ENCODE measurements around the gene OTOGL.
"Not testable (repeated sequence)": the region's sequence is repeated elsewhere in the genome, so short reads cannot be mapped to it uniquely, and the experiment has no call there.

The OTOGL gene

DNA sequence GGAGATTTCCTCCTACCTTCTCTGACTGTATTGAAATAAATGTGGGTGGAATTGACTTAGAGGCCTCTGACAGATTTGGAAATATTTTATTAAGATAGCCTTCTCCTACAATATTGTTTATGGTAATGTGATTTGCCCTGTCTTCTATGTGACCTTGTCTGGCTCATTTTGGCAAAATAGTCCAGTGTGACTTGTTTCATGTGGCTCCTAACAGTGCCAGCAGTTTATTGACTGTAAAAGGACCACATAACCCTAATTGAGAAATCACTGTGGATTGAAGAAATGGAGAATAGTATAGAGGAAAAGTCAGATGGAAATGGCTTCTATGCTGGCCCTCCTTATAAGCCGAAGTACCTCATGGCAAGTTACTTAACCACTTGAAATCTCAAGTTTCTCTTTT is 173.8 kb downstream of the OTOGL start:
- DNase-seq (ENCODE audit: low read depth), result no peak

DNA sequence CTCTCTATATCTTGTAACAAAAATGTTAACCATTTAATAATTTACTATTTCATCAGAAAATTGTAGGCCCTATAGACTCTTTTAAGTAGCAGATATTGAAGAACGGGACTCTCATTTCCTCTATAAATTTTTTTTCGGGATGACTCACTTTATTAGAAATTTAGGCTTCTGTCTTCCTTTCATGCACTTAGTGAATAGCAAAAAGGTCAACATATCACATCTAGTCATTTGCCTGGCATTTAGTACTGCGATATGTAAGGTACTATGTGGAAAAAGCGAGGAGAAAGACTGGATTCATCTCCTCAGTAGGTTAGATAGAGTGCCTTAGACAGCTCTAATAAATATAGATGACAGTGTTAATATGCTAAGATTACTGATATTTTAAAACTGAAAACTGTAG is 178.4 kb downstream of the OTOGL start:
- peak; percentile 32 for DNase-seq (ENCODE audit: low read depth)

DNA sequence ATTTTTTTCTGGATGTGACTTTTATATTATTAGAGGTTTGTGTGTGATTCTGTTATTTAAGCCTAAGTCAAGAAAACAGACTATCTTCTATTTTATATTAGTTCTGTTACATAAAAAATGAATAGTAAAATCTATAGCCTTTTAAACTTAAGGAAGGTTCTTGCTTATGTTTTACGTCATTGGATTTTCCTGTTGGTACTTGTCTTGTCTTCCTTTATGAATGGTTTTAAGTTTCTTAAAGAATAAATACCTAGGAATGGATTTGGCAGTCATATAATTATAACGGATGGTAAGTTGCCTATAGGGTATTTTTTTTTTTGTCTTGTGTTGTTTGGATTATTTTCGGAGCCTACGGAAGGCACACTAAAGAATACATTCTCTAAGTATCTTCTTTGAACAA is 182.9 kb downstream of the OTOGL start:
- DNase-seq (ENCODE audit: low read depth), result no peak

DNA sequence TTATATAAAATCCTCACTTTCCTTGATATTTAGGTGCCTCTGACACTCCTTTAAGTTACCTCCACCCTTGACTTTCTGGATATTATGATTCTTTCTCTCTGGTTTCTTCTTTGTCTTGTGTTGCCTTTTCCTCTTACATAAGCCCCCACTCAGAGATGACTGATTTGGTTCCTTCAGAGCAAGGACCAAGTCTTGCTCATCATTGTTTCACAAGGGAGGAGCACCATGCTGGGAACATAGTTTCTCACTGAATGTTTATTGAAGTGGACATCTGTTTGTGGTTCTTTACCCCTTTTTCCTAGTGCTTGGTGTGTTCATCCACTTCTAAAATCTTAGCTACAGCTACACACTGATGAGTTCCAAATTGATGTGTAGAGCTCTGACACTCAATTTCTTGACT is 183.4 kb downstream of the OTOGL start:
- peak; percentile 37 for DNase-seq (ENCODE audit: low read depth)

DNA sequence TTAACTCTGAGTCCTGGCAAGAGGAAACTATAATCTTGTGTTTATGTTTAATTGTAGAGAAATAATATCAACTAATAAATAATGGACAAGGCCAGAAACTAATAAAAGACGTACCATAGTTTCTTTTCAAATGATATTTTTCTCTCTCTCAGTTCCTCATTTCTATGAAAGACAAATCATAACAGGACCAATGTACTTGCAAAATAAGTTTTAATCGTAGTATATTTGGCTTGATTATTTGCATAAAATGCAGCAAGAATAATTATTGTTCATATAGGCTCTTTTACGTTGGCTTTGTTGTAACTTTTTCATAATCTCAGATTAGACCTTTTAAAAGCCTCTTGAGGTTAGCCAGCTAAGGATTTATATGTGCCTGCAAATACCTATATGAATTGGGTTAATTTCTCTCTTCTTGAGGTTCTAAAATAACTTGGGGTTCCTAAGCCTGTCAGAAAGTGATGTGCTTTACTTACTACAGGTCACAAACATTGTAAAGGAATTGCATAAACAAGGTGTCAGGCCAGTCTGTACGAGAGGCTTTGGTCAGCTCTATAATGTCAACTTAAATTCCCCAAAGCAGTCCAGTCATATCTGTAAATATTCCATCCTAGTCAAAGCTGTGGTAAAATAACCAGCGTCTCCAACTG is 191.9 kb downstream of the OTOGL start:
- DNase-seq (ENCODE audit: low read depth), result no peak

DNA sequence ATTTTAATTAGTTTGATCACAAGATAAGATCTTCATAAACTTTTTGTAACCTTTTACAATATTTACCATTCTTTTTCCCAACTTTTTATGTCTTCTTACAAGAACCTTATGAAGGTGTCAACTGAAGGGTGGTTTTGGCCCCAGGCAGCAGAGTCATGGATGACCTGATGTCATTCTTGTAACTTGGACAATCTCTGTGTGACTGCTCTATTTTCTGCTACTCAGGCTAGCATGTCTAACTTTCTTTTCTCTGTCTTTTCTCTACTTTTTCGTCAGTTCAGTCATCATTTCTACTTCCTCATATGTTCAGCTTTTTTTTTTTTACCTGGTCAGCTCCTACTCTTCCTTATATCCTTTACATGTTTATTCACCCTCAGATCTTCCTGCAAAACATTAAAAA is 194.0 kb downstream of the OTOGL start:
- DNase-seq (ENCODE audit: low read depth), result no peak

DNA sequence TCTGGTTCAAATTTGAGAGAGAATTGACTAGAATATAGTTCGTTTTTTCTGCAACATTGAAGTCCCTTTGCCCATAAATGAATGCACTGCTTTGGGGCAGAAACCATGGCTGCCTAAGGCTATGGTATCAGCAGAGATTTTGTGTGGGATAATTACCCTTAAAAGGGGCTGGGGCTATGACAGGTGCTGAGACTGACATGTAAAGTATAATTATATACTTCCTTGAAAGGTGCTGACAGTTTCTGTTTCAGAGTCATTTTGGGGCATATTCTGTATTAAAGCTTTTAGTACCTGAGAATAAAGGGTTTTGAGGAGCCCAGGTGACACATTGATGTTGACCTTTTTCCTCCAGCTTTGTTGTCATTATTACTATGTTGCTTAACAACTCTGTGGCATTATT is 194.4 kb downstream of the OTOGL start:
- no peak for DNase-seq (ENCODE audit: low read depth)

DNA sequence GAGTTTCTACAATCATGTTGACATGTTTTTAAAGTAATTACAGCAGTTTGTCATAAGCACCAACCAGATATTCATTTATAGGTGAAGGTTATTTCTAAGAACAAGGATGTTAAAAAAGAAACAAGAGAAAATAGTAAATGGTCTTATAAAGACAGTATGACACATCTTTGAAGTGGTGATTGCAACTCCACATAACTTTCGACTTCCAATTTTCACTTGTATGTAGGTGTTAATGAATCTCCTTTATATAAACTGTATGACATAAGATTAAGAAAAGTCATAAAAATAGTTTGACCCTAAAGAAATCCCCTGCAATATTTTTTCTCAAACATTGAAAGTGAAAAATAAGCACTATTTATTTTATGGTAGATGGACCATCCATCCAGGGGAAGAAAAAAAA is 199.9 kb downstream of the OTOGL start:
- no peak for DNase-seq (ENCODE audit: low read depth)

DNA sequence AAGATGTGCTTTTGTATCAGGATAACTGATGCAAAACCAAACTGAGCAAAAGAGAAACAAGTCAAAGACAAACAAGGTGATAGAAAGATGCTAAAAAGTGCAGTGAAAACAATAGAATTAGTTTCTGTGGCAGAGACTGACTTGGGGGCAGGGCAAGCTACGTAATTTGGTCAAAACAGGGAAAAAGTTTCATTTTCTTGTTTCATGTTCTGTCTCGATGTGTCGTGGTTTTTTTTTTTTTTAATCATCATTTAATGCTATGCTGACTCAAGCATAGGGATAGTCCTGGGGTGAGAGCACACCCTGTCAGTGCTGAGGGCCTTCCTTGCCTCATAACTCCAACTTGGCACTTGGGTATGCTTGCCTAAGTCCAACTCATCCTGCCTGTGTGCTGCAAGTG is 200.6 kb downstream of the OTOGL start:
- DNase-seq (ENCODE audit: low read depth), result peak; percentile 4

DNA sequence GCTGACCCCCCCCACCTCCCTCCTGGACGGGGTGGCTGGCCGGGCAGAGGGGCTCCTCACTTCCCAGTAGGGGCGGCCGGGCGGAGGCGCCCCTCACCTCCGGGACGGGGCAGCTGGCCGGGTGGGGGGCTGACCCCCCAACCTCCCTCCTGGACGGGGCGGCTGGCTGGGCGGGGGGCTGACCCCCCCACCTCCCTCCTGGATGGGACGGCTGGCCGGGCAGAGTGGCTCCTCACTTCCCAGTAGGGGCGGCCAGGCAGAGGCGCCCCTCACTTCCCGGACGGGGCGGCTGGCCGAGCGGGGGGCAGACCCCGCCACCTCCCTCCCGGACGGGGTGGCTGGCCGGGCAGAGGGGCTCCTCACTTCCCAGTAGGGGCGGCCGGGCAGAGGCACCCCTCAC is 208.1 kb downstream of the OTOGL start:
- DNase-seq (ENCODE audit: low read depth), result not testable (repeated sequence)

DNA sequence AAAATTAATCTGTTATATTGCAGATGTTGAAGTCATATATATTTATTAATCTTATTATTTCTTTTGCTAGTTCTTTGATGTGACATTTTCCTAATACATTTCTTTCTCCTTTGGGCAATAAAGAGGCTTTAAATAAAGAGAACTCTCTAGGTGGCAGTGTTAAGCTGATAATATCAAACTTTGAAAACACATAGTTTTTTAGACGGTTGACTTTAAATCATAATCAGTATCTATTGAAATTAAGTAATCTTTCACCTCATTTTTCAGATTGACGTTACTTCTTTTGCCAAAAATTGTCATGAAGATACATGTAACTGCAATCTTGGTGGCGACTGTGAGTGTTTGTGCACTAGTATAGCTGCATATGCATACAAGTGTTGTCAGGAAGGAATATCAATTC is 213.9 kb downstream of the OTOGL start:
- DNase-seq (ENCODE audit: low read depth), result peak; percentile 7

DNA sequence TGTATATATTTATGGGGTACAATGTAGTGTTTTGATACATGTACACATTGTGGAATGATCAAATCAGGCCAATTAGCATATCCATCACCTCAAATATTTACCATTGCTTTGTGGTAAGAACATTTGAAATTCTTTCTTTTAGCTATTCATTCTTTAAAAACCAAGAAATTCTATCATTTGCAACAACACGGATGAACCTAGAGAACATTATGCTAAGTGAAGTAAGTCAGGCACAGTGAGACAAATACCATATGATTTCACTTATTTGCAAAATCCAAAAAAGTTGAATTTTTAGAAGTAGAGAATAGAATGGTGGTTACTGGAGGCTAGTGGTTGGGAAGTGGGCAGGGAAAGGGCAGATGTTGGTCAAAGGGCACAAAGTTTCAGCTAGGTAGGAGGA is 215.4 kb downstream of the OTOGL start:
- peak; percentile 2 for DNase-seq (ENCODE audit: low read depth)

DNA sequence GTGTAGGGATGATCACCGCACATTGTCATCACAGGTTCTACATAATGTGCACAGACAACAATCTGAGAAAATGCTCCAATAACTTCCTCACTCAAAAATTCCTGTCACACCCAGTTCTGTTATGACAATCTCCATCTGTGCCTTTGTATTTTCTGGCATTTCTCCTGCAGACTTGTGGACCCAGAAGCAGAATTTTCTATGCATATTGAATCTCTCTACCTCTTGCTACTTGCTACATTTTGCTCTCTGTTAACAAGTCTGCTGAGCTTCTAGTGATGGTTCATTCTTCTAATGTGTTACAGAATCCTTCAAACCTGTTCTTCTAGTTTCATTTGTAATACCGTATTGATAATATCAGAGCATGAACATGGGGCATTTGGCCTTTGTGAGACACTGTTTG is 216.9 kb downstream of the OTOGL start:
- DNase-seq (ENCODE audit: low read depth), result no peak

DNA sequence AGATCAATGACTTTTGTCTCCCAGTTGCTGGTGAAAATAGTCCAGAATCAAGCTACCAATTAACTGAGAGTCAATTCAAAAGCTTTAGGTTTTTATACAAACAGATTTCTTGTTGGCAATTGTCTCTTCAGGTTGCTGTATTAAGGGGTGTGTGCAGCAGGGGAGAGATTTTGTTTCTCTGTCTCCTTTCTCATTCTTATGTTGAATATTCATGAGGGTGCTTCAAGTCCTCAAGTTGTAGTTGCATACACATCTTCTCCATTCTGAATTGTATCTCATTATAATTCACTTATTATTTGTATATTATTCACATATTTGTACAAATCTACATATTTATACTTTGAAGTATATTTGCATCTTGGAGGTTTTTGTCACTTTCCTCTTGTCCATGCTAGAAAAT is 218.0 kb downstream of the OTOGL start:
- no peak for DNase-seq (ENCODE audit: low read depth)

DNA sequence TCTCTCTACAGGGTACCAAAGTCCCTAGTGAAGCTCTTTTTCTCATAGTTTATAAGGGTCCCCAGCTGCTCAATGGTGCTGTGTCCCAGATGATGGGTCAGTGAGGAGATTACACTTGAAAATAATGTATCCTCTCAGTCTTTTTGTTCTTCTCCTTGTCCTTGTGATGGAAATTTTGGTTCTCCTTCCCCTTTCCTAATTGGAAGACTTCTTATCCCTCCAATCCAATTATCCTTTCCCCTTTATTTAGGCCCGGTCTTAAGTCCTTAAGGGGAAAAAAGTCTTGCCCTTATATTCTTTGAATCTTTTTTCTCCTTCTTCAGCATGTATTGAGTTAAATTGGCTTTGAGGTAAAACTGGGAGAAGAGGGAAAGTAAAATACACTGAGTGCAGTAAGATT is 218.6 kb downstream of the OTOGL start:
- no peak for DNase-seq (ENCODE audit: low read depth)

DNA sequence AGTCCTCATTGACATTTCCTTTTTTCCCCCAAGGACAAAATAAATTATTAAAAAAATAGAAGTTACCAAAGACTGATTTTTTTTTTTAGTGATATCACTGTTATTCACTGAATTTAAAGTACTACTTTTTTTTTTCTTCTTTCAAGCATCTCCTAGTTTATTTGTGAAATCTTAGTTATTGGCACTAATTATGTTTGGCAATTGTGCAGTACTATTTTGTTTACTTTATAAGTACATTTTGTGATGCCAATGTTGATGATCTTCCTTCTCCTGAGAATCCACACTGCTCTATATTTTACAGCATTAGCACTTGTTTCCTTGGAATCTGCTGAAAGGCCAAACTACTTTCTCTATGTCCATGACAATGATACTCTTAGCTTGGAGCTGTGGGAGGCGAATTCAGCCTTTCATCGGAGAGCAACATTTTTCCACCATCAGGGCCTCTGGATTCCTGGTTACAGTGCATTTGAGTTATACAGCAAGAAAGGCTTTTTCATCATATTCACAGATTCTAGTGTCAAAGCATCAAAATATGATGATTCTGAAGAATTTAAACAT is 220.9 kb downstream of the OTOGL start:
- no peak for DNase-seq (ENCODE audit: low read depth)

DNA sequence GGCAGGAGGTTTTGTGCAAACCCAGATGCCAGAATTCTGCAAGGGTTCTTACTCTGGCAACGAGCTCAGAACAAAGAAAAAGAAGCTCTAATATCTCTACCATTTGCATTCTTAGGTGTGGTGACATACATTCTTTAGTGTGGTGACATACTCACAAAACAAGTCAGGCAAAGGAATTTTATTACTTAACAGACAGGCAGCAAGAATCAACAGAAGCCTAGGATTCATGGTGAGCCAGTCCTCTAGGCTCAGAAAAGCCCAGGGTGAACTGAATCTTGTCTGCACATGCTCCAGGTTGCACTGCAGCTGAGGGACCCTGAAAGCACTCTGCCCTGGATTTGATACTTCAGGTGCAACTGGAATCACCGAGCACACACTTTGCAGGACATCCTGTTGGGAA is 222.3 kb downstream of the OTOGL start:
- DNase-seq (ENCODE audit: low read depth), result peak; percentile 28

DNA sequence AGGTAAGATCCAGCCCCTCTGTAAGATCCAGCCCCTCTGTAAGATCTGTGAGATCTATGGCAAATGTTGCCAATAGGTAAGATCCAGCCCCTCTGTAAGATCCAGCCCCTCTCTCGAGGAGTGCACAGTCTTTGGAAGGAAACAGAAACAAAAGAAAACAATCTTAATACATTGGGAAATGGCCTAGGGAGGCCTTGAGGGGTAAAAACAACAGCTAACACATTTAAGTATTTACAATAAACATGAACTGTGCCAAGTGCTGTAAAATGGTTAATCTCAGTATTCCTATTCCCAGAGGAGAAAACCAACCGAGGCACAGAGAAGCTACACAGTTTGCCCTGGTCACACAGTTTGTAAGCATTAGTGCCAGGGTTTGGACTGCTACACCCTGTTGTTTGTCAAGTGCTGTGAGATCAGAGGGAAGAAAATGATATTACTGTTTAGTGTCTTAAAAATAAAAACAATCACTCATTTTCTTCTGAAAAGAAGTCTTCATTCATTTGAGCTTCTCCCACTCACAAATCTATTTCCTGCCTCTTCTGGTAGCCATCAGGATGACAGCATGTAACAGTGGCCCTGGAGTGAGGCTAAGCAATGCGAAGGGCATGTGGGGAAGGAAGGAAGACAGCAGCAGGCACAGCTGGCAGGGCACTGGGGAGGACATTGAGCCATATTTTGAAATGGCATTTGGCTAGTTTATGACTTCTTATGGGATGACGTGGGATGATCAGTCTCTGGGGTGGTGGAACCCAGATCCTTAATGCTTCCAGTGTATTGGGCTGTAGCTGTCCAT is 226.0 kb downstream of the OTOGL start:
- DNase-seq (ENCODE audit: low read depth), result peak; percentile 3

DNA sequence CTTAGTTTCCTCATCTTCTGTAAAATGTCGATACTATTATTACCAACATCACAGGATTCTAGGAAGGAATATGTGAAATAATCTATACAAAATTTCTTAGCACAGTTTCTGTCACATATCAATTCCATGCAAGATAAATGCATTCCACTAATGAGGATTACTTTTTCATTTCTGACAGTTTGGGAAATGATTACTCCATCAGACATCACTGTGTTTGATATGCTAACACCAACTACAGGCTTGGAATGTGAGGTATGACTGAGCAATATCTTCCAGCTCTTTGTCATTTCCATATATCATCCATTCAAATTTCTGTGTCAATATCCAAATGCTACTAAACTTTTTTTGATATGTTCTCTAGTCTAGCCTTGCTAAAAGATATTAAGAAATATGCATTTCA is 233.5 kb downstream of the OTOGL start:
- no peak for DNase-seq (ENCODE audit: low read depth)

DNA sequence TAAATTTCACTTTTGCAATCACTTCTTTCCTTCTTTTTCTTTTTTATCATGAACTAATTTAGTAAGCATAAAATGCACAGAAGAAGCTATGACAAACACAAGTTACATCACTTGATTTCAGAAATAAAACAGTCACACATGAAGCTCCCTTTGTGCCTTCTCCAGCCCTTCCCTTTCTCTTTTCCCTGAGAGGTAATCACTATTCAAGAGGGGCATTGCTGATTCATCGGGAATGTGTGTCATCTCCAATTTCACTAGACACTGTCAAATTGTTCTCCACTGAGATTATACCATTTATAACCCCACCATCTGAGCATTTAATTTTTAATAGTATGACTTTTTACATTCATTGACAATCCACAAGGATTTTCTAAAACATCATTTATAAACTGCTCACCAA is 253.1 kb downstream of the OTOGL start:
- peak; percentile 3 for DNase-seq (ENCODE audit: low read depth)

DNA sequence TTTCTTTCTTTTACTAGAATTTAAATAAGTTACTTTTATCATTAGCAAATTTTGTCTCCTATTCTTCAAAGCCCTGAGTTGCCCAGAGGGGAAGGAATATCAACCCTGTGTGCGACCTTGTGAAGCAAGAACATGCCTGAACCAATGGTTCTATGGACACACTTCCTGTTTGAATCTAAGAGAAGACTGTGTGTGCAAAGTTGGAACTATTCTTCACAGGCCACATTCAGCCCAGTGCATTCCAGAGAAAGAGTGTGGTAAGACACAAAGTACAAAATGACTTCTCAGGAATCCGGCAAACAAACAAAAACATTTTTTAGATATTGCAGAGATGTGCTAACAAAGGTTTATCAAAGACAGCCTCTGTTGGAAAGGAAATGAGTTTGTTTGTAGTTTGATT is 253.9 kb downstream of the OTOGL start:
- DNase-seq (ENCODE audit: low read depth), result peak; percentile 45

DNA sequence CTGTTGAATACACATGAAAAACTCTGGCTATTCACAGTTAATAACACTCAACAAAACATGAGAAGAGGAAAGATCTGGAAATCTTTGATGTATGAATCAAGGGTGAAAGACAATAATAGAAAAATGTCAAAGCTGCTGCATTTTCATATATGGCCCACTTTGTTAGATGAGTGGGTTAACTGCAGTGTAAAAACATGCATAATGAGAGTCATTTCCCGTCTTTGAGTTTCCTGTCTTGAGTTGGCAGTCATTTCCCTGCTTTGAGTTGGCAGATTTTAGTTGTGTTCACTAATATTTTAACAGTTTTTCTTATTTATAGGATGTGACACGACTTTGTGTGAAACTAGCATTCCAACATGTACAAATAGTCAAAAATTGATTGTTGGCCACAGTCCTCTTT is 256.8 kb downstream of the OTOGL start:
- DNase-seq (ENCODE audit: low read depth), result peak; percentile 7

DNA sequence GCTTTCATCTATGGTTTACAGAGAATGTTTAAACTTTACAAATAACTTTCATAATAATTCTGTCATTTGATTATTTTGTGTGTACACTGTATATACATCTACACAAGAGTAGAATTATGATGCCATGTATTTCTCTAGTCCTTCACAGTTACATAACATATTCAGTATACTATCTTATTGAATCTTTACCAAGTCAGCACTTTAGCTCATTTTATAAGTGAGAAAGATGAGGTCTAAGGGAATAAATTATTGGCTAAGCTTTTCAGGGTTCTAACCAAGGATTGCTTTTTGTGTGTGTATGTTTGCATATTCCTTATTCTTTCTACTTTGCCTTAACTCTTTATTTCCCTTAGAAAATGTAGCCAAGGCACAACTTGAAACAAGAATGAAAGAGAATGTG is 260.4 kb downstream of the OTOGL start:
- DNase-seq (ENCODE audit: low read depth), result no peak

DNA sequence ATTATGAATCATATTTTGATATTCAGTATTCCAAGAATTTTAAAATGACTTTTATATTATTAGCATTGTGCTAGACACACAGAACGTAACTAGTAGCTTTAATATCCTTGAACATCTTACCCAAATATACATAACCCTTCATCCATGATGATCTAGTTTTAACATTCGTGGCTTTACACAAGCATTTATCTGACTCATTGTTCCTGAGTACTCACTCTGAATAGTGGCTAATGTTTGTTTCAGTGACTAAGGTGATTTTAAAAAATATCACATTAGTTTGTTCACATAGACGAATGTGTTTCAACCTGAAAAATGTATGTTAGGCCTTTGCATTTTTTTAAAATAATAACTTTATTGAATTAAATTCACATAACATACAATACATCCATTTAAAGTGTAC is 264.7 kb downstream of the OTOGL start:
- DNase-seq (ENCODE audit: low read depth), result no peak

Measured in EH (cell line).